Measurements from ENCODE around the gene LCE6A. TPM values are rescaled to one million over a fixed set of nuclear protein-coding genes. Genes with fewer than 3 reads are reported as not detected.

The LCE6A gene
- total RNA-seq, 1 donor from 2014 or later, result not detected

DNA sequence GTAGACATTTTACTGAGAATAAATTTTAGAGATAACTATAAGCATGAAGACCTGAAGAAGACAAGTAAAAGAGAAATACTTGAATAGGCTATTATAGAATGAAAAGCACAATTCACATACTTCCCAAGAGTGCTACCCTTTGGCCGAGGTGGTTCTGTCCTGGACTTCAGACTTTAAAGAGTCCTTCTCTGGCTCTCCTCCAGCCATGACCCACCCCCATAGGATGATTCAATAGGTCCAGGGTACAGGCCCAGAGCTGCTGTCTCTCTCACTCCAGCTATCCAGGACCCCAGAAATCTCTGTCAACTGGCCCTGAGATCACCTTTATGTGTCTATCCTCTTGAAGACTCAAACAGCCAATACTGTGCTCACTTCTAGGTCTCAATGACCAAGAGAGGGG is 34.2 kb downstream of the LCE6A start:
- intact Hi-C loops (cut with DNase I), result no loop called here
- Histone ChIP-seq H3K27me3 (no peaks in the 10 kb centered on the region), H3K4me3 (no peak overlapping the region), H3K4me1 (no peaks in the 10 kb centered on the region), H3K36me3 (no peaks in the 10 kb centered on the region), H3K9me3 (no peaks in the 10 kb centered on the region), H3K27ac (no peak overlapping the region)
- TF ChIP-seq, protein P1, sequence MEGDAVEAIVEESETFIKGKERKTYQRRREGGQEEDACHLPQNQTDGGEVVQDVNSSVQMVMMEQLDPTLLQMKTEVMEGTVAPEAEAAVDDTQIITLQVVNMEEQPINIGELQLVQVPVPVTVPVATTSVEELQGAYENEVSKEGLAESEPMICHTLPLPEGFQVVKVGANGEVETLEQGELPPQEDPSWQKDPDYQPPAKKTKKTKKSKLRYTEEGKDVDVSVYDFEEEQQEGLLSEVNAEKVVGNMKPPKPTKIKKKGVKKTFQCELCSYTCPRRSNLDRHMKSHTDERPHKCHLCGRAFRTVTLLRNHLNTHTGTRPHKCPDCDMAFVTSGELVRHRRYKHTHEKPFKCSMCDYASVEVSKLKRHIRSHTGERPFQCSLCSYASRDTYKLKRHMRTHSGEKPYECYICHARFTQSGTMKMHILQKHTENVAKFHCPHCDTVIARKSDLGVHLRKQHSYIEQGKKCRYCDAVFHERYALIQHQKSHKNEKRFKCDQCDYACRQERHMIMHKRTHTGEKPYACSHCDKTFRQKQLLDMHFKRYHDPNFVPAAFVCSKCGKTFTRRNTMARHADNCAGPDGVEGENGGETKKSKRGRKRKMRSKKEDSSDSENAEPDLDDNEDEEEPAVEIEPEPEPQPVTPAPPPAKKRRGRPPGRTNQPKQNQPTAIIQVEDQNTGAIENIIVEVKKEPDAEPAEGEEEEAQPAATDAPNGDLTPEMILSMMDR (IDR thresholded peaks at IDR 0.05), result no peak
- DNase-seq (no peak), ATAC-seq (no peak)

- Histone ChIP-seq H3K27ac (no peak within 1 kb of the TSS), H3K4me1 (no peaks in the 10 kb centered on the region), H3K4me3 (no peak within 1 kb of the TSS), H3K36me3 (no peaks in the 10 kb centered on the region), H3K27me3 (no peaks in the 10 kb centered on the region), H3K9me3 (no peaks in the 10 kb centered on the region)
- TF ChIP-seq, protein P1 (IDR thresholded peaks at IDR 0.05), result no peak
- no peak for ATAC-seq
- intact Hi-C loops (cut with DNase I), result no loop called here
- DNase-seq, result no peak
Measured at GRCh38 chr1:152878042-152878441, 35.4 kb downstream of the LCE6A start, which contains the start of gene SMCP. SMCP (plus strand) TSS chr1:152878322; CDS start chr1:152884423, 6,101 bp downstream.

- Histone ChIP-seq H3K36me3 (no peaks in the 10 kb centered on the region), H3K27me3 (no peaks in the 10 kb centered on the region), H3K4me3 (no peak overlapping the region), H3K9me3 (no peaks in the 10 kb centered on the region), H3K4me1 (no peaks in the 10 kb centered on the region), H3K27ac (no peak overlapping the region)
- no peak for DNase-seq
- TF ChIP-seq, protein P1 (IDR thresholded peaks at IDR 0.05), result no peak
- ATAC-seq, result no peak
- intact Hi-C loops (cut with DNase I), result no loop called here
Measured at GRCh38 chr1:152879559-152880198, 37.0 kb downstream of the LCE6A start.

DNA sequence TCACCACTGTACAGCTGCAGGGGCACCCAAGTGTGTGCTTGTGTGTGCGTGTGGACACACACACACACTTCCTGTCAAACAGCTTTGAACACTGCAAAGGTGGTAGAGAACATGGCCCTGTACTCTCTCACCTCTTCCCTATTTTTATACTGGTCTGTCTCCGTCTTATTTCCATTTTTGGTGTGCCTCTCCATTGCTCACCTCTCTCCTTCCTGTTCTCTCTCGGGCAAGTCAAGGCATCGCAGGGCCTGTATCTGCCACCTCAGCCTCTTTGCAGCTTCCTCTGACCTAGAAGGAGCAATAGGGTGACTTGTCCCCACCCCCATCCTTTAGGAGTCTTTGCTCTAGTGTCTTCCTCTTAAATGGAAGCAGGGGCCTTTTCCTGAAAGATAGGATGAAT is 37.7 kb downstream of the LCE6A start:
- Histone ChIP-seq H3K9me3 (no peaks in the 10 kb centered on the region), H3K4me1 (no peaks in the 10 kb centered on the region), H3K4me3 (no peak overlapping the region), H3K27ac (no peak overlapping the region), H3K36me3 (no peaks in the 10 kb centered on the region), H3K27me3 (no peaks in the 10 kb centered on the region)
- no peak for ATAC-seq
- no peak for DNase-seq
- TF ChIP-seq, protein P1 (IDR thresholded peaks at IDR 0.05), result no peak
- intact Hi-C loops (cut with DNase I), result no loop called here

GRCh38 chr1:152880907-152881306 is 38.3 kb downstream of the LCE6A start:
- Histone ChIP-seq H3K9me3 (no peaks in the 10 kb centered on the region), H3K4me3 (no peak overlapping the region), H3K36me3 (no peaks in the 10 kb centered on the region), H3K4me1 (no peaks in the 10 kb centered on the region), H3K27me3 (no peaks in the 10 kb centered on the region), H3K27ac (no peak overlapping the region)
- no peak for ATAC-seq
- intact Hi-C loops (cut with DNase I), result no loop called here
- DNase-seq, result no peak
- TF ChIP-seq, protein P1 (IDR thresholded peaks at IDR 0.05), result no peak

GRCh38 chr1:152884085-152884484 is 41.4 kb downstream of the LCE6A start:
- H3K9me3 ChIP-seq, result no peaks in the 10 kb centered on the region
- no peaks in the 10 kb centered on the region for H3K27me3 ChIP-seq
- no peaks in the 10 kb centered on the region for H3K36me3 ChIP-seq
- DNase-seq (no peak), ATAC-seq (no peak)
- intact Hi-C loops (cut with DNase I), result no loop called here
- H3K27ac ChIP-seq, result no peak overlapping the region
- TF ChIP-seq, protein P1 (IDR thresholded peaks at IDR 0.05), result no peak
- H3K4me3 ChIP-seq, result no peak overlapping the region
- H3K4me1 ChIP-seq, result no peaks in the 10 kb centered on the region
